ENCODE measurements around the gene STOX2.

DNA sequence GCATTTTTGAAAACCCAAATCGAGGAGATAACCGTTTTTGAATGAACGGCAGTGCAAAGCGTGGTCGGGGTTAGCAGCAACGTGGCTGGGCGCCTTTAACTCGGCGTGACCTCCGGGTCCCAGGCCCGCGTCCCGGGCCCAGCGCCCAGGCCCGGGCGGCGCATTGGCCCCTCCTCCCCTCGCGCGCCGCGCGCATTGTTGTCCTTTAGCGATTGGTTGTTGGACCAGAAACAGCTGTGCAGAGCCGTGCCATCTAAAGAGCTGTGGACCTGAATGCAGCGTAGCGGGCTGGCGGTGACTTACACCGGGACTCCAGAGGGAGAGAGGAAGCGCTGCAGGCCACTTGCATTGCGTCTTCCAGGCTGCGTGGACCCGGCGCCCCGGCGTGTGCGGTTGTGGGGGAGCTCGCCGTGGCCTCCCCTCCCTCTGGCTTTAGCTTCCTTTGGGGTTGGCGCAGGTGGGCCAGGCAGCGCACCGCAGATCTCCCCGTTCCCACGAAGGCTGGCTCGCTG is at the start of gene STOX2:
- TF ChIP-seq EZH2 (IDR thresholded peaks at IDR 0.05; ENCODE audit: insufficient read depth, poor library complexity, severe bottlenecking): no peak
- TF ChIP-seq EZH2phosphoT487 (IDR thresholded peaks at IDR 0.05; ENCODE audit: insufficient read depth, low read depth): no peak
